Suppressor macrophage (primary cell): ENCODE data around the gene PCYT1A.
"Not testable (repeated sequence)": the region's sequence is repeated elsewhere in the genome, so short reads cannot be mapped to it uniquely, and the experiment has no call there.

Experiments
- DNase-seq, 4 experiments: peaks; one replicate each; pipeline ENCODE4 v3.0.0-alpha.2; 2020 to 2022

Gene PCYT1A

GRCh38 chr3:196192036-196192523, 95.4 kb downstream of the PCYT1A start:
- DNase-seq = peak; percentile 71 to 89 (median 86)

GRCh38 chr3:196189566-196190347, 97.8 kb downstream of the PCYT1A start:
- no peak for DNase-seq

- peak in 2 of 4 experiments; percentile 47 to 62 for DNase-seq
These were observed 100.6 kb downstream of the PCYT1A start for GRCh38 chr3:196186651-196187573.

- no peak for DNase-seq
These were observed 102.6 kb downstream of the PCYT1A start for GRCh38 chr3:196184881-196185280.

GRCh38 chr3:196184169-196184432, 103.4 kb downstream of the PCYT1A start:
- not testable (repeated sequence) for DNase-seq

GRCh38 chr3:196181127-196181546, 106.4 kb downstream of the PCYT1A start:
- no peak for DNase-seq

- no peak for DNase-seq
These were observed 107.2 kb downstream of the PCYT1A start for GRCh38 chr3:196180346-196180745.
